ENCODE data around the gene CCDC73.

DNA sequence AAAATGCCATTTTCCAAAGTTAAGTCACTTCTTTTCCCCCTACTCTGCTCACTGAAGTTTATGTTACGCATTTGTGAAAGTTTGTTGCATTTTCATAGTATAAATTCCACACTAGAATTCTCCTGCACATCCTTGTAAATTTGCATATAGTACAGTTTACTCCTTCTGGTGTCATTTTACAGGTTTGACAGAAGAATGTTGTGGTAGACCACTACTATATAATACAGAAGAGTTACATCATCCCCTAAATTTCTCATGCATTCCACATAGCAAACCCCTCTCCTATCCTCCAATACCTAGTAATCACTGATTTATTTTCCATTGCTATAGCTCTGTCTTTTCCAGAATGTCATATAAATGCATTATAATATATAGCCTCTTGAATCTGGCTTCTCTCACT lies 64.5 kb downstream of the CCDC73 start:
- TF ChIP-seq POLR2AphosphoS5 (IDR thresholded peaks at IDR 0.05): no peak
- no peak for TF ChIP-seq POLR2A (IDR thresholded peaks at IDR 0.05; ENCODE audit: low read depth)
- TF ChIP-seq, protein P1, sequence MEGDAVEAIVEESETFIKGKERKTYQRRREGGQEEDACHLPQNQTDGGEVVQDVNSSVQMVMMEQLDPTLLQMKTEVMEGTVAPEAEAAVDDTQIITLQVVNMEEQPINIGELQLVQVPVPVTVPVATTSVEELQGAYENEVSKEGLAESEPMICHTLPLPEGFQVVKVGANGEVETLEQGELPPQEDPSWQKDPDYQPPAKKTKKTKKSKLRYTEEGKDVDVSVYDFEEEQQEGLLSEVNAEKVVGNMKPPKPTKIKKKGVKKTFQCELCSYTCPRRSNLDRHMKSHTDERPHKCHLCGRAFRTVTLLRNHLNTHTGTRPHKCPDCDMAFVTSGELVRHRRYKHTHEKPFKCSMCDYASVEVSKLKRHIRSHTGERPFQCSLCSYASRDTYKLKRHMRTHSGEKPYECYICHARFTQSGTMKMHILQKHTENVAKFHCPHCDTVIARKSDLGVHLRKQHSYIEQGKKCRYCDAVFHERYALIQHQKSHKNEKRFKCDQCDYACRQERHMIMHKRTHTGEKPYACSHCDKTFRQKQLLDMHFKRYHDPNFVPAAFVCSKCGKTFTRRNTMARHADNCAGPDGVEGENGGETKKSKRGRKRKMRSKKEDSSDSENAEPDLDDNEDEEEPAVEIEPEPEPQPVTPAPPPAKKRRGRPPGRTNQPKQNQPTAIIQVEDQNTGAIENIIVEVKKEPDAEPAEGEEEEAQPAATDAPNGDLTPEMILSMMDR (IDR thresholded peaks at IDR 0.05): no peak

Measured in esophagus muscularis mucosa (tissue), 3 donors.